ENCODE results near the gene PPP1R9A. TPM values are rescaled to one million over a fixed set of nuclear protein-coding genes. Genes with fewer than 3 reads are reported as not detected.

The PPP1R9A gene
- total RNA-seq, 1 experiment from 2014 or later = 13.5 TPM

- Histone ChIP-seq H4K20me1 (ENCODE audit: insufficient read depth) (no peaks in the 10 kb centered on the region), H3K9me3 (ENCODE audit: control insufficient read depth in 1 of 2, insufficient read depth in 1 of 2, low read depth in 1 of 2, low read length in 2 of 2) (no peaks in the 10 kb centered on the region), H3K9me2 (ENCODE audit: insufficient read depth) (0 out of 2 replicates have a peak, but pooled peaks cover 5% of the 10 kb centered on the region), H3K27ac (ENCODE audit: low read depth, low read length) (no peak overlapping the region), H2AFZ (ENCODE audit: low read depth, low read length, poor library complexity, severe bottlenecking) (no peak overlapping the region), H3K79me2 (ENCODE audit: insufficient read depth, low read length) (no peaks in the 10 kb centered on the region), H3K36me3 (ENCODE audit: control insufficient read depth in 1 of 2, insufficient read depth in 2 of 2, low read length in 2 of 2) (no peaks in the 10 kb centered on the region), H3K4me2 (ENCODE audit: low read length) (no peak overlapping the region), H3K9ac (ENCODE audit: low read length) (no peak overlapping the region), H3K27me3 (ENCODE audit: insufficient read depth, low read length) (no peaks in the 10 kb centered on the region), H3K4me1 (ENCODE audit: control insufficient read depth in 1 of 2, insufficient read depth in 2 of 2, low read length in 2 of 2) (no peaks in the 10 kb centered on the region), H3K4me3 (replicated peaks in 1 of 2; ENCODE audit: low read depth in 1 of 2, low read length in 2 of 2) (no peak overlapping the region)
- BruUV-seq (replicated peaks) = no TSS peak
- CTCF ChIA-PET = no interaction called here
- ATAC-seq (no peak), DNase-seq (ENCODE audit: low read depth, low spot score) (no peak)
- POLR2A ChIA-PET = no interaction called here
- RAD21 ChIA-PET (ENCODE audit: low non-redundant PET in 1 of 2, low total read pairs in 2 of 2, uncharacterized antibody in 2 of 2, unreplicated experiment in 2 of 2) = no interaction called here
- intact Hi-C loops (cut with micrococcal nuclease) = no loop called here
- TF ChIP-seq ATF3 (IDR thresholded peaks at IDR 0.05) (no peak), SP1 (IDR thresholded peaks at IDR 0.05; ENCODE audit: low read depth) (no peak), JUND (IDR thresholded peaks at IDR 0.05) (no peak), POLR2AphosphoS5 (IDR thresholded peaks at IDR 0.05; ENCODE audit: low read depth, low read length) (no peak), CEBPB (IDR thresholded peaks at IDR 0.05; ENCODE audit: low read depth) (no peak), TCF7L2 (IDR thresholded peaks at IDR 0.05; ENCODE audit: borderline replicate concordance, extremely low read depth, insufficient read depth, insufficient read length) (no peak), EZH2 (IDR thresholded peaks at IDR 0.05) (no peak), CBX3 (IDR thresholded peaks at IDR 0.05; ENCODE audit: low read depth) (no peak), RAD21 (IDR thresholded peaks at IDR 0.05; ENCODE audit: low read depth) (no peak), POLR2A (IDR thresholded peaks at IDR 0.05; ENCODE audit: borderline replicate concordance, extremely low read depth, insufficient read depth, insufficient read length) (no peak), ZFX (IDR thresholded peaks at IDR 0.05) (no peak), ELF1 (IDR thresholded peaks at IDR 0.05; ENCODE audit: borderline replicate concordance, low read depth) (no peak), EZH2phosphoT487 (IDR thresholded peaks at IDR 0.05; ENCODE audit: borderline replicate concordance) (no peak), ZBTB33 (IDR thresholded peaks at IDR 0.05; ENCODE audit: extremely low read depth, insufficient replicate concordance, low read length) (no peak), EGR1 (IDR thresholded peaks at IDR 0.05; ENCODE audit: low read depth) (no peak), FOSL1 (IDR thresholded peaks at IDR 0.05; ENCODE audit: low read depth) (no peak)
Measured at GRCh38 chr7:95225301-95225700, 317.9 kb downstream of the PPP1R9A start.
